Measurements from ENCODE around the gene ERICH3. TPM values are rescaled to one million over a fixed set of nuclear protein-coding genes. Genes with fewer than 3 reads are reported as not detected.

The ERICH3 gene
- total RNA-seq, 1 experiment from 2014 or later = not detected

- H3K36me3 Mint-ChIP-seq (ENCODE audit: insufficient read depth in 1 of 3, low read depth in 3 of 3) = no peaks in the 10 kb centered on the region
- H3K79me2 ChIP-seq (ENCODE audit: insufficient read depth, low read length) = no peaks in the 10 kb centered on the region
- H3K27me3 ChIP-seq (ENCODE audit: insufficient read depth, low read length) = no peaks in the 10 kb centered on the region
- no CpG with 5 or more reads among the region's 4 CpGs for WGBS (ENCODE audit: extremely low coverage, insufficient read length, low lambda C conversion rate)
- H3K4ac ChIP-seq (ENCODE audit: low read depth, low read length) = no peak overlapping the region
- H3K79me1 ChIP-seq (ENCODE audit: insufficient read depth, low read depth, low read length, poor library complexity, severe bottlenecking) = no peaks in the 10 kb centered on the region
- no peak overlapping the region for H3K27ac Mint-ChIP-seq
- no peak overlapping the region for H3K27ac ChIP-seq (ENCODE audit: insufficient read length, low read depth, low read length)
- no peak overlapping the region for H3K4me3 Mint-ChIP-seq
- no peak overlapping the region for H3K14ac ChIP-seq (ENCODE audit: insufficient read depth, low read length)
- no peaks in the 10 kb centered on the region for H3K23me2 ChIP-seq (ENCODE audit: insufficient read length, low read depth, low read length, poor library complexity, severe bottlenecking)
- H3K23ac ChIP-seq (ENCODE audit: insufficient read length, low read depth, low read length) = no peak overlapping the region
- H3K9me3 Mint-ChIP-seq = no peaks in the 10 kb centered on the region
- no peaks in the 10 kb centered on the region for H3K4me1 Mint-ChIP-seq
- H2BK12ac ChIP-seq (ENCODE audit: insufficient read length, low read depth, low read length) = no peak overlapping the region
- H4K91ac ChIP-seq (ENCODE audit: insufficient read length, low read depth, low read length) = no peak overlapping the region
- H2AK5ac ChIP-seq (ENCODE audit: insufficient read length, low read length) = no peak overlapping the region
- no peak overlapping the region for H4K8ac ChIP-seq (replicated peaks; ENCODE audit: insufficient read length, low read depth, low read length)
- H3K56ac ChIP-seq (ENCODE audit: insufficient read length, low read depth, low read length) = no peak overlapping the region
- H3K9me3 ChIP-seq (ENCODE audit: control insufficient read depth, low read depth, low read length) = no peaks in the 10 kb centered on the region
- no peak overlapping the region for H2BK15ac ChIP-seq (ENCODE audit: low read depth, low read length)
- no peak overlapping the region for H2BK120ac ChIP-seq (ENCODE audit: low read depth, low read length, poor library complexity, severe bottlenecking)
- H3T11ph ChIP-seq (ENCODE audit: low read length) = no peak overlapping the region
- no peak overlapping the region for H3K18ac ChIP-seq (ENCODE audit: insufficient read length, low read depth, low read length)
- no peak overlapping the region for H2BK20ac ChIP-seq (ENCODE audit: low read depth, low read length, poor library complexity, severe bottlenecking)
- no peak overlapping the region for H4K5ac ChIP-seq (ENCODE audit: insufficient read length, low read depth, low read length)
- no peak overlapping the region for H2AFZ ChIP-seq (ENCODE audit: low read length)
- no peak for DNase-seq
- H3K9ac ChIP-seq (ENCODE audit: extremely low read depth, insufficient read length, low read length) = no peak overlapping the region
- no peaks in the 10 kb centered on the region for H4K20me1 ChIP-seq (ENCODE audit: control insufficient read depth, insufficient read depth, insufficient read length)
- H2BK5ac ChIP-seq (ENCODE audit: insufficient read length, low read length) = no peak overlapping the region
- H3K4me2 ChIP-seq (ENCODE audit: insufficient read depth, insufficient read length, low read length) = no peak overlapping the region
- peaks cover under 1% of the 10 kb centered on the region for H3K27me3 Mint-ChIP-seq (ENCODE audit: low read depth)
- H3K4me1 ChIP-seq (ENCODE audit: insufficient read depth, low read length) = no peaks in the 10 kb centered on the region
- TF ChIP-seq CTCF (conservative IDR thresholded peaks at IDR 0.05) = no peak
These were observed 7.9 kb upstream of the ERICH3 start for GRCh38 chr1:74681449-74681848.

Measured in H9 (cell line).